GM15510 (cell line): ENCODE results near the gene ARPIN.

Source experiments
- POLR2A ChIP-seq: IDR thresholded peaks from 3 replicates; pipeline ENCODE4 v1.6.1; 2011; ENCODE audit warnings: borderline replicate concordance; ENCODE audit not compliant: insufficient read length; ENCODE audit errors: extremely low read depth

ARPIN gene

GRCh38 chr15:89870006-89870405, 42.7 kb downstream of the ARPIN start:
- no peak for TF ChIP-seq POLR2A

DNA sequence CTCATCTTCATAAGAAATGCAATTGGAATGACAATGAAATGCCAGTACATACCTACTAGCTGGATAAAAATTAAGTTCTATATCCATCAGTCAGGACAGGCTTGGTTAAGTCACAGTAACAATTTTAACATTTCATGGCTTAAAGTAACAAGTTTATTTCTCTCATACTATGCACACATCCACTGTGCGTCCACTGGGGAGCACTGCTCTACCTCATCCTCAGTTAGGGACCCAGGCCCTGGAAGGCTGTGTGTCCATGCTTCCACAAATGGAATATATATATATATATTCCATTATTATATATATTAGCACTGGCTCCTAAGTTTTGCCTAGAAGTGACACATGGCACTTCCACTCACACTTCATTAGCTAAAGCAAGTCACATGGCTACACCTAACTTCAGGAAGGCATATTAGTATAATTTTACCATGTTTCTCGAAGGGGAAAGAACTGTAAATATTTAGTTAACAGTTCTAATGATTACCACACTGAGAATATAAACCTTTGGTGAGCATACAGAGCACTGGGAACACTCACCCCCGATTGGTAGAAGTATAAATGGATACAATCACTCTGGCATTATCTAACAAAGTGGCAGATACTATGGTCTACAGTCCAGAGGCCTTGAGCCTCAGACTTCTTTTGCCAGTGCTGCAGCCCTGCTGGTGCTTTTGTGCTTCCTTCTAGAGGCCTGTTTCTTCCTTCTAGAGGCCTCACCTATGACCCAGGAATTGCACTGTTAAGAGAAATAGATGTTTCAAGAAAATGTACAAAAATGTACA, 47.6 kb downstream of the ARPIN start:
- no peak for TF ChIP-seq POLR2A

- TF ChIP-seq POLR2A = no peak
These were observed 48.8 kb downstream of the ARPIN start for GRCh38 chr15:89863918-89864317.

GRCh38 chr15:89860891-89861290, 51.9 kb downstream of the ARPIN start:
- TF ChIP-seq POLR2A = no peak

DNA sequence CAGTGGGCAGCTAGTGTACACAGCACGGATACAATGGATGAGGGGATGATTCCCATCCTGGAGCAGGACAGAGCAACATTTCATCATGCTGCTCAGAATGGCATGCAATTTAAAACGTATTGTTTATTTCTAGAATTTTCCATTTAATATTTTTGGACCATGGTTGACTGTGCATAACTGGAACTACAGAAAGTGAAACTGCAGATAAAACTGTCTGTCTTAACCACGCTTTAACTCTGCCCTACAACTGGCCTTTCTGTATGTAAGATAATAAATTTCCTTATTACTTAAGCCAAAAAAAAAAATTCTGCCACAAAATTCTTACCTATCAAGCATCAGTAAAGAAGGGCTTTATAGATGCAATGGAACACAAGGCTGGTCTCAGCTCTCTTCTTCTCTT, 52.3 kb downstream of the ARPIN start:
- TF ChIP-seq POLR2A = no peak

DNA sequence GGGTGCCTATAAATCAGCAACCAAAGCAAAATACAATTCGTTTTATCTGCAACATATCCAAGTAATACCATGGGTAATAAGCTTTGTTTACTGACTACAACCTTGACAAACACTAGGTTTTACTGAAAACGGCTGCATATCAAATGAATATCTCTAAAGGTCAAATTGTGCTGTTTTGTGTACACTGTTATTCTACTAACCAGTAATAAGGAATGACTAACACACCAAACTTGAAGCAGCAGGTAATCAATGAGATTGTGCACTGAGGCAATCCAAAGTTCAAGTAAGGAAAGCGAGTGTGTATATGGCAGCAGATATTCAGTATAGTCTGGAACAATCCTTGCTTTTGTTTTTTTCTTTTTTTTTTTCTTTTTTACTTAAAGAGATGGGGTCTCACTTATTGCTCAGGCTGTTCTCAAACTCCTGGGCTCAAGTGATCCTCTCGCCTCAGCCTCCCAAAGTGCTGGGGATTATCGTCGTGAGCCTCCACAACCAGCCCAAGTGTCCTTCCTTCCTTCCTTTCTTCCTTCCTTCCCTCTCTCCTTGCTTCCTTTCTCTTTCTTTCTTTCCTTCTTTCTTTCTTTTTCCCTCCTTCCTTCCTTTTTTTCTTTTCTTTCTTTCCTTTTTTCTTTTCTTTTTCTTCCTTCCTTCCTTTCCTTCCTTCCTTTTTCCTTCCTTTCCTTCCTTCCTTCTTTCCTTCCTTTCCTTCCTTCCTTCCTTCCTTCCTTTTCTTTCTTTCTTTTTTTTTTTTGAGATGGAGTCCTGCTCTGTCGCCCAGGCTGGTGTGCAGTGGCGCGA, 53.9 kb downstream of the ARPIN start:
- TF ChIP-seq POLR2A = no peak

DNA sequence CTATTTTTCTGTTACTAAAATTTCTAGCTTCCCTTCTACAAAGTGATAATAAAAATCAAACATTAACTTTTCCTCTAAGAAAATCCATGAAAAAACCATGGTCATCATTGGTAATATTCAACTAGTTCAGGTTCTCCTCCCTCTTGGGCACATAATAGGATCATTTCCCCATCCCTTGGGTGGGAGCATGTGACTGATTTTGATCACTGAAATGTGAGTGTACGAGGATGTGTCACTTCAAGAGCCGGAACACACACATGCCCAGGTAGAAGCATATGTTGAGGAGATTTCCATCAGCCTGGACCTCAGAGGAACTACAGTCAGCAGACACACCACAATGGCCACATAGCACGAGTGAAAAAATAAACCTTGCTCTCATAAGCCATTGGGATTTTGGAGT, 55.1 kb downstream of the ARPIN start:
- TF ChIP-seq POLR2A = no peak

DNA sequence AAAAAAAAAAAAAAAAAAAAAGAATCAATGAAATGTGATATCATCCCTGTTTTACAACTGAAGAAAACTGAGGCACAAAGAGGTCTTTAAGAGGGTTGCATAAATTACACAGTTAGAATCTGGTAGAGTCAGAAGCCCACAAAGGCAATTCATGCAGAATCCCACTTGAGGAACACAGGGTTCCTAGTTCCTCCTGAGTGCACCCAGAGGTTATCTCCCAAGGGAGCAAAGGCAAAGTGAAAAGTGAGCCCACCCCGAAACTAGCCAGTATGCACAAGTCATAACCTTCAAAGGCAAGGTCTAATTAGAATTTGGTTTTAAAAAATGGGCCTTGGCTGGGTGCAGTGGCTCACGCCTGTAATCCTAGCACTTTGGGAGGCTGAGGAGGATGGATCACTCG, 56.8 kb downstream of the ARPIN start:
- no peak for TF ChIP-seq POLR2A

GRCh38 chr15:89852342-89852995, 60.3 kb downstream of the ARPIN start:
- TF ChIP-seq POLR2A = no peak

- no peak for TF ChIP-seq POLR2A
These were observed 60.9 kb downstream of the ARPIN start for GRCh38 chr15:89851673-89852341.

DNA sequence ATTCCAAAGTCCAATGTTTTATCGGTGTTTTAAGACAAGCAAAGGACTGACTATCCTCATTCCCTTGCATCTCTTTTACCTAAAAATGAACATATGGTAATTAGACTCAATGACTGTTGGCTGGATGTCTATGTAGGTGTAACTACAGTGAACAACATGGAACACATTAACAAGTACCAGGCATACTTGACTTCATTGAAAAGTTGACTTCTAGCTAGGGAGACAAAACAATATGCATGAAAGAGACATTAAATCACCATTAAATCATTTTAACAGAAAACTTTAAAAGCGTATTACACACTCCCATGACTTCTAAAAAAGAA, 63.8 kb downstream of the ARPIN start:
- no peak for TF ChIP-seq POLR2A

DNA sequence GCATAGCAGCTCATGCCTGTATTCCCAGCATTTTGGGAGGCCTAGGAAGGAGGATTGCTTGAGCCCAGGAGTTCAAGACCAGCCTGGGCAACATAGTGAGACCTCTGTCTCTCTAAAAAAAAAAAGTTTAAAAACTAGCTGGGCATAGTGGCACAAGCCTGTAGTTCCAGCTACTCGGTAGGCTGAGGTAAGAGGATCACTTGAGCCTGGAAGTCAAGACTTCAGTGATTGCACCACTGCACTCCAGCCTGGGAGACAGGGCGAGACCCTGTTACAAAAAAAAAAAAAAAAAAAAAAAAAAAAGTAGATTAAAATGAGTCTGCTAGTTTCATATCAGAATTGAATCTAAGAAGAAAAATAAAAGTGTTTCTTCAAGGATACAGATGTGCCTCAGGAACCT, 65.7 kb downstream of the ARPIN start:
- TF ChIP-seq POLR2A = no peak

GRCh38 chr15:89845305-89845893, 67.4 kb downstream of the ARPIN start:
- TF ChIP-seq POLR2A = no peak
